ENCODE measurements around the gene OSTC. TPM values are rescaled to one million over a fixed set of nuclear protein-coding genes. Genes with fewer than 3 reads are reported as not detected.

The OSTC gene
- total RNA-seq, 1 donor from 2014 or later = 272 TPM

GRCh38 chr4:108681321-108681809, 31.0 kb downstream of the OSTC start:
- TF ChIP-seq CTCF (IDR thresholded peaks at IDR 0.05) = no peak
- DNase-seq (ENCODE audit: low spot score) = no peak
- Mint-ChIP-seq H3K9me3 (ENCODE audit: low read depth) (no peaks in the 10 kb centered on the region), H3K27me3 (ENCODE audit: low read depth) (no peaks in the 10 kb centered on the region), H3K36me3 (ENCODE audit: low read depth) (peaks cover 16% of the 10 kb centered on the region), H3K4me3 (ENCODE audit: unreplicated experiment) (no peak overlapping the region), H3K4me1 (ENCODE audit: low read depth) (peaks cover 3% of the 10 kb centered on the region), H3K27ac (ENCODE audit: unreplicated experiment) (no peak overlapping the region)

GRCh38 chr4:108683479-108683878, 33.1 kb downstream of the OSTC start:
- Mint-ChIP-seq H3K27me3 (ENCODE audit: low read depth) (no peaks in the 10 kb centered on the region), H3K36me3 (ENCODE audit: low read depth) (peaks cover 9% of the 10 kb centered on the region), H3K27ac (ENCODE audit: unreplicated experiment) (no peak overlapping the region), H3K4me1 (ENCODE audit: low read depth) (peaks cover 3% of the 10 kb centered on the region), H3K4me3 (ENCODE audit: unreplicated experiment) (no peak overlapping the region), H3K9me3 (ENCODE audit: low read depth) (no peaks in the 10 kb centered on the region)
- peak; percentile 79 for TF ChIP-seq CTCF (IDR thresholded peaks at IDR 0.05)
- DNase-seq (ENCODE audit: low spot score) = no peak

GRCh38 chr4:108685036-108685686, 34.8 kb downstream of the OSTC start:
- H3K4me1 Mint-ChIP-seq (ENCODE audit: low read depth) = peaks cover 3% of the 10 kb centered on the region
- H3K27me3 Mint-ChIP-seq (ENCODE audit: low read depth) = no peaks in the 10 kb centered on the region
- H3K9me3 Mint-ChIP-seq (ENCODE audit: low read depth) = no peaks in the 10 kb centered on the region
- H3K27ac Mint-ChIP-seq (ENCODE audit: unreplicated experiment) = no peak overlapping the region
- H3K4me3 Mint-ChIP-seq (ENCODE audit: unreplicated experiment) = no peak overlapping the region
- DNase-seq (ENCODE audit: low spot score) = no peak
- peaks cover 4% of the 10 kb centered on the region for H3K36me3 Mint-ChIP-seq (ENCODE audit: low read depth)
- TF ChIP-seq CTCF (IDR thresholded peaks at IDR 0.05) = no peak

- no peak overlapping the region for H3K27ac Mint-ChIP-seq (ENCODE audit: unreplicated experiment)
- no peak for DNase-seq (ENCODE audit: low spot score)
- H3K9me3 Mint-ChIP-seq (ENCODE audit: low read depth) = no peaks in the 10 kb centered on the region
- H3K4me1 Mint-ChIP-seq (ENCODE audit: low read depth) = no peaks in the 10 kb centered on the region
- no peaks in the 10 kb centered on the region for H3K27me3 Mint-ChIP-seq (ENCODE audit: low read depth)
- H3K36me3 Mint-ChIP-seq (ENCODE audit: low read depth) = peaks cover 2% of the 10 kb centered on the region
- no peak for TF ChIP-seq CTCF (IDR thresholded peaks at IDR 0.05)
- H3K4me3 Mint-ChIP-seq (ENCODE audit: unreplicated experiment) = no peak overlapping the region
These were observed 40.3 kb downstream of the OSTC start for GRCh38 chr4:108690738-108691137.

- no peaks in the 10 kb centered on the region for H3K4me1 Mint-ChIP-seq (ENCODE audit: low read depth)
- DNase-seq (ENCODE audit: low spot score) = no peak
- no peak for TF ChIP-seq CTCF (IDR thresholded peaks at IDR 0.05)
- no peaks in the 10 kb centered on the region for H3K36me3 Mint-ChIP-seq (ENCODE audit: low read depth)
- no peak overlapping the region for H3K27ac Mint-ChIP-seq (ENCODE audit: unreplicated experiment)
- H3K9me3 Mint-ChIP-seq (ENCODE audit: low read depth) = no peaks in the 10 kb centered on the region
- no peak overlapping the region for H3K4me3 Mint-ChIP-seq (ENCODE audit: unreplicated experiment)
- no peaks in the 10 kb centered on the region for H3K27me3 Mint-ChIP-seq (ENCODE audit: low read depth)
These were observed 42.8 kb downstream of the OSTC start for GRCh38 chr4:108693211-108693610.

Data from chondrocyte (in vitro differentiated cells).